Aorta (tissue), 5 donors: ENCODE results near the gene CLCN2. TPM values are rescaled to one million over a fixed set of nuclear protein-coding genes. Genes with fewer than 3 reads are reported as not detected.

ENCODE experiments used
- ATAC-seq: fragments of 200-7000 bp; cut with Tn5 transposase; one replicate; pipeline ENCODE4 v1.9.1; 2022; ENCODE audit warnings: moderate library complexity; ENCODE audit not compliant: low FRiP score
- DNase-seq, 2 donors: peaks; one replicate each; pipeline ENCODE4 v3.0.0-alpha.2; 2020
- H3K27ac ChIP-seq, 2 donors: one replicate each; pipeline ENCODE4 v1.5.1; 2013; ENCODE audit warnings: low read length in 2 of 2, mild to moderate bottlenecking in 2 of 2, moderate library complexity in 2 of 2, control low read depth in 1 of 2, inconsistent platforms in 1 of 2, low read depth in 1 of 2
- H3K27me3 ChIP-seq, 2 donors: one replicate each; pipeline ENCODE4 v1.6.1; 2013; ENCODE audit warnings: control low read depth in 1 of 2, low read length in 1 of 2, mild to moderate bottlenecking in 1 of 2, moderate library complexity in 1 of 2; ENCODE audit not compliant: insufficient read depth in 2 of 2, control insufficient read depth in 1 of 2
- H3K36me3 ChIP-seq, 2 donors: one replicate each; pipeline ENCODE4 v1.6.1; 2013; ENCODE audit warnings: control low read depth in 1 of 2, low read length in 1 of 2, mild to moderate bottlenecking in 1 of 2; ENCODE audit not compliant: insufficient read depth in 2 of 2, control insufficient read depth in 1 of 2
- H3K4me1 ChIP-seq, 2 donors: one replicate each; pipeline ENCODE4 v1.6.1; 2013; ENCODE audit warnings: low read length in 2 of 2, control low read depth in 1 of 2, mild to moderate bottlenecking in 1 of 2, moderate library complexity in 1 of 2; ENCODE audit not compliant: insufficient read depth in 2 of 2, control insufficient read depth in 1 of 2
- H3K4me3 ChIP-seq, 2 donors: one replicate each; pipeline ENCODE4 v1.5.1; 2013; ENCODE audit warnings: low read length in 2 of 2, control low read depth in 1 of 2, mild to moderate bottlenecking in 1 of 2
- H3K9me3 ChIP-seq: one replicate; pipeline ENCODE4 v1.6.1; 2013; ENCODE audit warnings: mild to moderate bottlenecking, low read length; ENCODE audit not compliant: control insufficient read depth
- whole genome bisulfite sequencing, 2 donors: extraction: QIAGEN DNeasy Blood & Tissue Kit; methylation state at CpG; one replicate each; pipeline ENCODE4 v1.1.7; 2013; 5-methylcytosine and 5-hydroxymethylcytosine counted together
- intact Hi-C, 2 donors: fragments of 100-400 bp; cut with DNase I; formaldehyde crosslinking; loops; one replicate each; pipeline versions ENCODE4 v1.14.2 to v1.15.0; 2022
- long read RNA-seq, 2 donors: library from polyadenylated mRNA; unstranded; transcript quantifications; one replicate each; pipeline ENCODE4 v2.0.0, GENCODE V29; 2020 to 2021
- polyA plus RNA-seq, 2 donors: library from polyadenylated mRNA; stranded (reverse); fragments of 200-250 nt; gene quantifications; one replicate each; pipeline ENCODE4 v1.2.3, GENCODE V29; 2013
- total RNA-seq, 2 donors: library from RNA; stranded (reverse); fragmentation: NEBNext Ultra II Directional; extraction: Animal tissue kit (Norgen Biotek cat#: 25700); gene quantifications; one replicate each; pipeline ENCODE4 v1.2.1, GENCODE V29; 2021
- donor health status: healthy with polysubstance abuse.
- donor health status: Bipolar disorder and iron deficiency.
- donor health status: DM: no; HTN: no; CAD: no.
- donor health status: DM: no; HTN: no; CAD: no.
- donor health status: DM: yes; HTN: yes; CAD: no.

The CLCN2 gene
- total RNA-seq (1 to 10 TPM; 4.1 to 6.5 TPM), polyA plus RNA-seq (10 to 100 TPM in 1 of 2 donors, 1 to 10 TPM in 1; 4.3 to 14.5 TPM)
- long read RNA-seq, donor 1, partial matches to known transcripts = 0 of 1 reads
- long read RNA-seq, donor 1, other reads (novel, unspliced or antisense) = 0 of 1 reads
- long read RNA-seq, donor 2, partial matches to known transcripts = 4 of 6 reads
- long read RNA-seq, donor 2, other reads (novel, unspliced or antisense) = 2 of 6 reads

DNA sequence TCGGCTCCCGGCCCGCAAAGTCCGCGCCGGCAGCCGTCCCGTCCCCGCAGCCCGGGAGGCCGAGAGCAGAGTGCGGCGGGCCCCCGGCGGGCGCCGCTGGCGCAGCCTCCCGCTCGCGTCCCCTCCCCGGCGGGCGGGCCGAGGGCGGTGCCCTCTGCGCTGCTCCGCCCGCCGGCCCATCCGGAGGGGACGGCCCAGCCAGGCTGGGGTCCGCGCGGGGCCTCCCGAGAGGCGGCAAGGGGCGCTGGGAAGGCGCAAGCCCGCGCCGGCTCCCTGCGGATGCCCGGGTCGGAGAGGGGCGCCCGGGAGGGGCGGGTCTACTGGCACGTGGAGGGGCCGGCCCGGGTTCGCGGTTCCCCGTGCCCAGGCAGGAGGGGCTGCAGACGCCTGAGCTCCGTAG is at the start of gene CLCN2, which contains the start of gene POLR2H:
TSS of gene CLCN2 (minus strand) at position 74 of the 400 bp plus-strand sequence. CDS start 126 bp downstream, outside the sequence.
TSS of gene POLR2H (plus strand) at position 179 of the 400 bp plus-strand sequence. CDS start 1,783 bp downstream, outside the sequence.
- Histone ChIP-seq H3K4me1 (no peaks in the 10 kb centered on the region), H3K36me3 (no peaks in the 10 kb centered on the region), H3K9me3 (no peaks in the 10 kb centered on the region), H3K27ac (peak within 1 kb of the TSS; percentile 91 to 96), H3K4me3 (peak within 1 kb of the TSS; percentile 78 to 85), H3K27me3 (no peaks in the 10 kb centered on the region)
- ATAC-seq (peak; percentile 72), DNase-seq (peak; percentile 68 to 88)
- 0 to 2% methylated on average over 32 to 56 of the region's 56 CpGs for WGBS, 2 donors
- intact Hi-C loops = loop anchor here in 1 of 2 donors (2.0 kb wide), 1 partner anchor 23 kb away; no protein-coding TSS in a partner anchor

DNA sequence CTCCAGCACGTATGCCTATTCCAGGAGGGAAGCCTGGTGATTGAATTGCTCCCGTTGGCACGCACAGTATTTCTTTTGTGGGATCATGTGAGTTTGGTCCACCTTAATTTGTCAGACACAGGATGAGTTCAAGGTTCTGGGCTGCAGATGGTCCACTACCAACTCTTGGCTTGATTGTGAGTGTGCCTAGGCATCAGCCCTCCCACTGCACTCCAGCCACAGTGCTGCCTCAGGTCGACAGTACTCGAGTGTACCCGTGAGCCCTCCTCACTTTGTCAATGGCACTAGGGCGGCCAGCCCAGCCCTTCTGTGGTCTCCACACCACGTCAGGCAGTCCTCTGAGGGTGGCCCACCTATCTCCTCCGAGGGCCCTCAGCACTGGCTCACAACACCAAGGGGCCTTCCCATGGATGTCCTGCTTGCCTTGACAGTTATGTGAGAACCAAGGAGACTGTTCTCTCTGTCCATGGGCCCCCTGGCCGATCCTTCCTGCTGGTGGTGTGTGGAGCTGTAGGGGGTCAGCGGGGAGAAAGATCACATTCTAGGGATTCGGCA is 48.6 kb upstream of the CLCN2 start:
- DNase-seq = peak in 1 of 2 donors; percentile 73
- 70 to 77% methylated on average over 12 of the region's 12 CpGs for WGBS, 2 donors
- no peaks in the 10 kb centered on the region for H3K9me3 ChIP-seq
- H3K27me3 ChIP-seq = no peaks in the 10 kb centered on the region
- H3K27ac ChIP-seq = no peak overlapping the region
- no peaks in the 10 kb centered on the region for H3K4me1 ChIP-seq
- intact Hi-C loops = no loop called here
- no peak overlapping the region for H3K4me3 ChIP-seq
- ATAC-seq = no peak
- H3K36me3 ChIP-seq = no peaks in the 10 kb centered on the region

- 77 to 79% methylated on average over 8 of the region's 8 CpGs for WGBS, 2 donors
- H3K4me3 ChIP-seq = no peak overlapping the region
- peak in 1 of 2 donors; percentile 47 for DNase-seq
- H3K27ac ChIP-seq = no peak overlapping the region
- no peaks in the 10 kb centered on the region for H3K9me3 ChIP-seq
- no peak for ATAC-seq
- no peaks in the 10 kb centered on the region for H3K27me3 ChIP-seq
- H3K36me3 ChIP-seq = no peaks in the 10 kb centered on the region
- no peaks in the 10 kb centered on the region for H3K4me1 ChIP-seq
- intact Hi-C loops = no loop called here
Observed at GRCh38 chr3:184409331-184409926, 48.0 kb upstream of the CLCN2 start.

- no peak overlapping the region for H3K4me3 ChIP-seq
- no peaks in the 10 kb centered on the region for H3K4me1 ChIP-seq
- DNase-seq (peak in 1 of 2 donors; percentile 63), ATAC-seq (no peak)
- H3K9me3 ChIP-seq = no peaks in the 10 kb centered on the region
- no peaks in the 10 kb centered on the region for H3K27me3 ChIP-seq
- H3K36me3 ChIP-seq = no peaks in the 10 kb centered on the region
- H3K27ac ChIP-seq = no peak overlapping the region
- intact Hi-C loops = no loop called here
- 80 to 82% methylated on average over 20 of the region's 20 CpGs for WGBS, 2 donors
Observed at GRCh38 chr3:184405075-184406030, 43.9 kb upstream of the CLCN2 start.

DNA sequence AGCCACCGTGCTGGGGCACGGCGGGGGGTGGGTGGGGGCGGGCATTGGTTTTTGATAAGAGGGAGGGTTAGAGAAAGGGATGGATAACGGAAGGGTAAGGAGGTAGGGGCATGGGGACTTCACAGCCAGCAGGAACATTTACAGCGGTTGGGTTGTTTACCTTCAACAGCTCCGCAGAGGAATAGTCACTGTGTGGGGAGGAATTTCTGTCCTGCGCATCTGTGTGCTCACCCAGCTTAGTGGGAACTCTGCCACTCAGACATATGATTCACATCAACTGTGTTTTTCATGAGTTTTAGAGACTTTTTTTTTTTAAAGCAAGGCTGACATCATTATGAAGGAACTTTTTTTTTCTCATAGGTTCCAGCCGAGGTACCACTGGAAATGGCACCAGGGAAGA is 38.0 kb upstream of the CLCN2 start:
- ATAC-seq (peak; percentile 53), DNase-seq (peak in 1 of 2 donors; percentile 9)
- Histone ChIP-seq H3K36me3 (no peaks in the 10 kb centered on the region), H3K4me1 (no peaks in the 10 kb centered on the region), H3K9me3 (no peaks in the 10 kb centered on the region), H3K27me3 (no peaks in the 10 kb centered on the region), H3K4me3 (no peak overlapping the region), H3K27ac (no peak overlapping the region)
- 2 to 5% methylated on average over 9 of the region's 9 CpGs for WGBS, 2 donors
- intact Hi-C loops = no loop called here

- Histone ChIP-seq H3K27me3 (no peaks in the 10 kb centered on the region), H3K27ac (no peak overlapping the region), H3K9me3 (no peaks in the 10 kb centered on the region), H3K4me3 (no peak overlapping the region), H3K36me3 (no peaks in the 10 kb centered on the region), H3K4me1 (no peaks in the 10 kb centered on the region)
- WGBS, 2 donors = 92 to 96% methylated on average over 5 of the region's 5 CpGs
- ATAC-seq (no peak), DNase-seq (peak in 1 of 2 donors; percentile 31)
- intact Hi-C loops = no loop called here
Observed at GRCh38 chr3:184395320-184395660, 33.9 kb upstream of the CLCN2 start.

DNA sequence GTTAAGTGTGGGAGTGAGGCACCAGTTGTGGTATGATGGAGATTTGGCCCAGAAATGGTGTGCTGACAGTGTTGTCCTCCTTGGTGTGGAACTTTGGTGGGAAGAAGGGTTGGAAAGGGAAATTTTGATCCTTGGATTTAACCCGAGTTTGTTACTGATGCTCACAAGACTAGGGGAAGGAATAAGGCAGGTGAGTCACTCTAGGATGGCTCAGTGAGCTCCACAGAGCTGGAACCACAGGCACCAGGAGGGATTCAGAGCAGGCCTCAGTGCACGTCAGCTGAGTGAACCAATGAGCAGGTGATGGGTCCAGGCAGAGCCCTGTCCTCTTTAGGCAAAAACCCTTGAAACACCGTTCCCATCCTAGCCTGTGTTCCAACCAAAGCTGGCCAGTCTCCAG is 29.9 kb upstream of the CLCN2 start:
- Histone ChIP-seq H3K4me3 (no peak overlapping the region), H3K27me3 (no peaks in the 10 kb centered on the region), H3K4me1 (no peaks in the 10 kb centered on the region), H3K9me3 (no peaks in the 10 kb centered on the region), H3K36me3 (no peaks in the 10 kb centered on the region), H3K27ac (no peak overlapping the region)
- DNase-seq (peak in 1 of 2 donors; percentile 43), ATAC-seq (no peak)
- intact Hi-C loops = no loop called here
- 80 to 90% methylated on average over 3 of the region's 3 CpGs for WGBS, 2 donors

DNA sequence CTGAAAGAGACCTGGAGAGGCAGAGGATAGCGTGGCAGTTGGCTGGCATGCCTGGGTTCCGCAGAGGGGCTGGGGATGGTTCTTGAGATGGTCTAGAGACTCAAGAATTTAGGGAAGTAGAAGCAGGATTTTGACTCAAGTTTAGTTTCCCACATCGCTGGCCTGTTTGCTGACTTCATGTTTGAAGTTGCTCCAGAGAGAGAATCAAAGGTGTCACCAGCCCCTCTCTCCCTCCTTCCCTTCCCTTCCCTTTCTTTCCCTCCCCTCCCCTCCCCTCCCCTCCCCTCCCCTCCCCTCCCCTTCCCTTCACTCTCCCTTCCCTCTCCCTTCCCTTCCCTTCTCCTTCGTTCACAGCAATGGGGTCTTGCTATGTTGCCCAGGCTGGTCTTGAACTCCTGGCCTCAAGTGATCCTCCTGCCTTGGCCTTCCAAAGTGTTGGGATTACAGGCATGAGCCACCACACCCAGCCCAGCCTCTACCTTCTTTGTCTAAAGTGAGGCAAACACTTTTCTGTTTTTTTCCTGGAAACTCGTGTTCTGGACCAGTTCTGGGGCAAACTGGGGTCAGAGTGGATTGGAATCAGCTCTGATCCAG is 28.6 kb upstream of the CLCN2 start:
- DNase-seq (no peak), ATAC-seq (no peak)
- no peak overlapping the region for H3K4me3 ChIP-seq
- no peaks in the 10 kb centered on the region for H3K9me3 ChIP-seq
- WGBS, 2 donors = 91 to 94% methylated on average over 5 of the region's 5 CpGs
- intact Hi-C loops = no loop called here
- no peaks in the 10 kb centered on the region for H3K4me1 ChIP-seq
- no peaks in the 10 kb centered on the region for H3K36me3 ChIP-seq
- no peaks in the 10 kb centered on the region for H3K27me3 ChIP-seq
- H3K27ac ChIP-seq = no peak overlapping the region
